K562 (cell line): ENCODE results near the gene SALL2. TPM values are rescaled to one million over a fixed set of nuclear protein-coding genes. Genes with fewer than 3 reads are reported as not detected.

Experiments
- ARID3B ChIP-seq: fragments of 250-450 bp; sonication (Bioruptor Pico); IDR thresholded peaks from 2 replicates; pipeline ENCODE4 v1.4.0; 2020; ENCODE audit warnings: borderline replicate concordance
- BRD9 ChIP-seq: fragments of 450-650 bp; IDR thresholded peaks from 2 replicates; pipeline ENCODE4 v1.6.1; 2018; ENCODE audit warnings: low read depth; ENCODE audit not compliant: partially characterized antibody
- ERF ChIP-seq: fragments of 450-650 bp; formaldehyde crosslinking; IDR thresholded peaks from 2 replicates; pipeline ENCODE4 v1.4.0; 2020; ENCODE audit warnings: mild to moderate bottlenecking, mixed read lengths
- ILF3 ChIP-seq: fragments of 450-650 bp; IDR thresholded peaks from 2 replicates; pipeline ENCODE4 v1.6.1; 2018; ENCODE audit warnings: antibody characterized with exemption, mild to moderate bottlenecking, moderate library complexity, borderline replicate concordance
- L3MBTL2 ChIP-seq: fragments of 450-650 bp; IDR thresholded peaks from 2 replicates; pipeline ENCODE4 v1.6.1; 2016; ENCODE audit warnings: mild to moderate bottlenecking, moderate library complexity
- PHF20 ChIP-seq: fragments of 450-650 bp; IDR thresholded peaks from 2 replicates; pipeline ENCODE4 v1.6.1; 2018; ENCODE audit not compliant: partially characterized antibody
- PHF8 ChIP-seq: fragments of 200-600 bp; sonication (generic); IDR thresholded peaks from 2 replicates; pipeline ENCODE4 v1.6.1; 2012; ENCODE audit warnings: mixed run types, mild to moderate bottlenecking, inconsistent platforms, low read length, moderate library complexity, borderline replicate concordance
- REST ChIP-seq, 2 experiments: fragments of 450-650 bp; formaldehyde crosslinking in 1 of 2; IDR thresholded peaks; 2 replicates each; pipeline versions ENCODE4 v1.4.0 to v1.6.1; 2014 to 2020; ENCODE audit warnings: mild to moderate bottlenecking in 2 of 2, borderline replicate concordance in 1 of 2, low read depth in 1 of 2
- TEAD2 ChIP-seq: fragments of 450-650 bp; IDR thresholded peaks from 2 replicates; pipeline ENCODE4 v1.6.1; 2016; ENCODE audit warnings: missing genetic modification characterization, control low read depth, missing compliant biosample characterization
- TRIM24 ChIP-seq, 2 experiments: fragments of 450-650 bp; IDR thresholded peaks; 2 replicates each; pipeline ENCODE4 v1.6.1; 2016
- ZBTB2 ChIP-seq: fragments of 450-650 bp; IDR thresholded peaks from 2 replicates; pipeline ENCODE4 v1.6.1; 2016; ENCODE audit warnings: antibody characterized with exemption
- ZFP30 ChIP-seq: fragments of 250-450 bp; sonication (Bioruptor Pico); IDR thresholded peaks from 2 replicates; pipeline ENCODE4 v1.8.0; 2022; ENCODE audit warnings: moderate library complexity, mild to moderate bottlenecking, inconsistent platforms, borderline replicate concordance
- ZNF780A ChIP-seq: fragments of 250-450 bp; sonication (Bioruptor Pico); IDR thresholded peaks from 2 replicates; pipeline ENCODE4 v1.5.0; 2021; ENCODE audit warnings: mild to moderate bottlenecking
- ZNF830 ChIP-seq: fragments of 250-450 bp; sonication (Bioruptor Pico); IDR thresholded peaks from 2 replicates; pipeline ENCODE4 v1.5.0; 2021; ENCODE audit warnings: mild to moderate bottlenecking
- polyA plus RNA-seq, 8 experiments: library from polyadenylated mRNA; depleted of rRNA in 4 of 8; stranded (reverse) in 5 of 8; unstranded in 3 of 8; fragments of >200 nt; fragmentation: Nextera tagmentation in 2 of 8; fragmentation: Illumina TruSeq in 1 of 8; extraction: Ambion mirVana in 2 of 8; extraction: Trizol in 1 of 8; gene quantifications; 2 replicates each; pipeline versions ENCODE4 v1.2.1 to v1.2.3, GENCODE V29; 2011 to 2014; ENCODE audit warnings: inconsistent platforms in 1 of 8, missing spikeins in 1 of 8
- total RNA-seq, 7 experiments: library from RNA; depleted of rRNA in 6 of 7; stranded (reverse); fragments of >200 nt in 6 of 7; fragmentation: Illumina TruSeq in 2 of 7; extraction: Trizol in 2 of 7; gene quantifications; 2 replicates each; pipeline versions ENCODE4 v1.2.1 to v1.2.3, GENCODE V29; 2011 to 2021; ENCODE audit warnings: low replicate concordance in 1 of 7
- TF ChIP-seq, protein P1 (sequence below), 2 experiments: fragments of 450-650 bp; IDR thresholded peaks; 2 replicates each; pipeline ENCODE4 v1.6.1; 2016

The SALL2 gene
- total and polyA plus RNA-seq, 9 of the 15 experiments (the other 6 are each of a cell fraction or from before 2014, with no cell fraction given), result 6.6 to 30.4 (median 12.9) TPM

DNA sequence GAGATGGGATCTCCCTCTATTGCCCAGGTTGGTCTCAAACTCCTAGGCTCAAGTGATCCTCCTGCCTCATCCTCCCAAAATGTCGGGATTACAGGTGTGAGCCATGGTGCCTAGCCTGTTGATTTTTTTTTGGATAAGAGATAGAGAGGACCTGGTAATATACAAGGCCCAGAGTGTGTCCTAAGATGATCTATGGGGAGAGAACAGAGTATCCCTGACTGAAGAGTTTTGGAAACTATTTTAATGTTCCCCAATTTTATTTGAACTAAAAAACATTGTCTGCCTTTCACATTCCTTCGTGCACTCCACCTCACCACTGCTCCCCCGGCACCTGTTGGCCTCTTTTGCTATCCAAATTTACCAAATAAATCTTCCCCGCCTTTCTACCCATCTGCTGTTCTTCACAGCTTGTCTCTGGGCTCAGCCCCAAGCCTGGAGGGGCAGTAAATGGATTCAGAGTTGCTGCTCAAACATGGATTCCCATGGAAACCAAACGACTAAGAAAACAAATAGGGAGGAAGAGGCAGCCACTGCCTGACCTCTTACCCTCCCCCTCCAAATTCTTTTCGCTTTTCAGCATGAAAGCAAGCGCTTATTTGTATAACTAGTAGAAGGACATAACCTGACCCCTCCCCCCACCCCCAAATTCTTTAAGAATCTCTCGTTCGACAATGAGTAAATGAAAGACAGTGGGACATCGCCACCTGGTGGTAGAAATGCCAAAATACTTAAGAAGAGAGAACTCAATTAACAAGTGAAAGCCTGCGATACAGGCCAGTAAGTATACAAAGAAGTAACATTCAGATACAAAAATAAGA lies 31.1 kb upstream of the SALL2 start (continued):
- no peak for TF ChIP-seq ZNF830 (CRISPR knock-in tag)
- TF ChIP-seq REST (IDR thresholded peaks at IDR 0.05; ENCODE audit: borderline replicate concordance), result peak; percentile 76
- TF ChIP-seq REST (CRISPR knock-in tag; IDR thresholded peaks at IDR 0.05; ENCODE audit: low read depth), result no peak
- TF ChIP-seq ZNF780A (CRISPR knock-in tag), result no peak
- TF ChIP-seq PHF8, result no peak
- TF ChIP-seq ZBTB2, result no peak
- TF ChIP-seq PHF20, result no peak
- no peak; the same call in 1 of the 2 replicates for TF ChIP-seq L3MBTL2
- no peak for TF ChIP-seq ERF (CRISPR knock-in tag)
- TF ChIP-seq, protein P1, sequence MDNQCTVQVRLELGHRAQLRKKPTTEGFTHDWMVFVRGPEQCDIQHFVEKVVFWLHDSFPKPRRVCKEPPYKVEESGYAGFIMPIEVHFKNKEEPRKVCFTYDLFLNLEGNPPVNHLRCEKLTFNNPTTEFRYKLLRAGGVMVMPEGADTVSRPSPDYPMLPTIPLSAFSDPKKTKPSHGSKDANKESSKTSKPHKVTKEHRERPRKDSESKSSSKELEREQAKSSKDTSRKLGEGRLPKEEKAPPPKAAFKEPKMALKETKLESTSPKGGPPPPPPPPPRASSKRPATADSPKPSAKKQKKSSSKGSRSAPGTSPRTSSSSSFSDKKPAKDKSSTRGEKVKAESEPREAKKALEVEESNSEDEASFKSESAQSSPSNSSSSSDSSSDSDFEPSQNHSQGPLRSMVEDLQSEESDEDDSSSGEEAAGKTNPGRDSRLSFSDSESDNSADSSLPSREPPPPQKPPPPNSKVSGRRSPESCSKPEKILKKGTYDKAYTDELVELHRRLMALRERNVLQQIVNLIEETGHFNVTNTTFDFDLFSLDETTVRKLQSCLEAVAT (IDR thresholded peaks at IDR 0.05), result peak in 1 of 2 experiments; percentile 98; a peak in 2 of 4 replicates
- TF ChIP-seq TEAD2, result peak; percentile 70; the same call in 1 of the 2 replicates
- TF ChIP-seq TRIM24 (IDR thresholded peaks at IDR 0.05), result no peak
- no peak for TF ChIP-seq ARID3B
- TF ChIP-seq ZFP30 (CRISPR knock-in tag), result no peak
- TF ChIP-seq BRD9, result peak; percentile 69
- TF ChIP-seq ILF3, result no peak
